Measurements from ENCODE around the gene GPC1. TPM values are rescaled to one million over a fixed set of nuclear protein-coding genes. Genes with fewer than 3 reads are reported as not detected.

Gene GPC1
- total and polyA plus RNA-seq, 2 of the 13 experiments (the other 11 are each of a cell fraction or from before 2014, with no cell fraction given), result 4.0 to 5.5 TPM

- TF ChIP-seq, protein P1, sequence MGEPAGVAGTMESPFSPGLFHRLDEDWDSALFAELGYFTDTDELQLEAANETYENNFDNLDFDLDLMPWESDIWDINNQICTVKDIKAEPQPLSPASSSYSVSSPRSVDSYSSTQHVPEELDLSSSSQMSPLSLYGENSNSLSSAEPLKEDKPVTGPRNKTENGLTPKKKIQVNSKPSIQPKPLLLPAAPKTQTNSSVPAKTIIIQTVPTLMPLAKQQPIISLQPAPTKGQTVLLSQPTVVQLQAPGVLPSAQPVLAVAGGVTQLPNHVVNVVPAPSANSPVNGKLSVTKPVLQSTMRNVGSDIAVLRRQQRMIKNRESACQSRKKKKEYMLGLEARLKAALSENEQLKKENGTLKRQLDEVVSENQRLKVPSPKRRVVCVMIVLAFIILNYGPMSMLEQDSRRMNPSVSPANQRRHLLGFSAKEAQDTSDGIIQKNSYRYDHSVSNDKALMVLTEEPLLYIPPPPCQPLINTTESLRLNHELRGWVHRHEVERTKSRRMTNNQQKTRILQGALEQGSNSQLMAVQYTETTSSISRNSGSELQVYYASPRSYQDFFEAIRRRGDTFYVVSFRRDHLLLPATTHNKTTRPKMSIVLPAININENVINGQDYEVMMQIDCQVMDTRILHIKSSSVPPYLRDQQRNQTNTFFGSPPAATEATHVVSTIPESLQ (CRISPR knock-in tag; conservative IDR thresholded peaks at IDR 0.05), result no peak
- TF ChIP-seq PAWR (CRISPR knock-in tag; IDR thresholded peaks at IDR 0.05; ENCODE audit: borderline replicate concordance) (no peak), ZNF318 (CRISPR knock-in tag; IDR thresholded peaks at IDR 0.05) (no peak), ZNF660 (CRISPR knock-in tag; IDR thresholded peaks at IDR 0.05; ENCODE audit: borderline replicate concordance, low read depth) (no peak), ZNF12 (CRISPR knock-in tag; IDR thresholded peaks at IDR 0.05) (no peak), HNRNPUL1 (IDR thresholded peaks at IDR 0.05; ENCODE audit: low read depth, low read length) (no peak), SSRP1 (CRISPR knock-in tag; IDR thresholded peaks at IDR 0.05) (no peak), NONO (IDR thresholded peaks at IDR 0.05) (no peak), NONO (CRISPR knock-in tag; conservative IDR thresholded peaks at IDR 0.05) (no peak), RBM39 (IDR thresholded peaks at IDR 0.05; ENCODE audit: low read depth, low read length, poor library complexity, severe bottlenecking) (no peak), LRRFIP1 (CRISPR knock-in tag; conservative IDR thresholded peaks at IDR 0.05) (no peak), ZNF337 (CRISPR knock-in tag; IDR thresholded peaks at IDR 0.05; ENCODE audit: borderline replicate concordance, low read depth) (no peak), ZNF816 (CRISPR knock-in tag; IDR thresholded peaks at IDR 0.05; ENCODE audit: borderline replicate concordance) (no peak), ZNF460 (CRISPR knock-in tag; IDR thresholded peaks at IDR 0.05; ENCODE audit: borderline replicate concordance) (no peak)
- TF ChIP-seq, protein P2, sequence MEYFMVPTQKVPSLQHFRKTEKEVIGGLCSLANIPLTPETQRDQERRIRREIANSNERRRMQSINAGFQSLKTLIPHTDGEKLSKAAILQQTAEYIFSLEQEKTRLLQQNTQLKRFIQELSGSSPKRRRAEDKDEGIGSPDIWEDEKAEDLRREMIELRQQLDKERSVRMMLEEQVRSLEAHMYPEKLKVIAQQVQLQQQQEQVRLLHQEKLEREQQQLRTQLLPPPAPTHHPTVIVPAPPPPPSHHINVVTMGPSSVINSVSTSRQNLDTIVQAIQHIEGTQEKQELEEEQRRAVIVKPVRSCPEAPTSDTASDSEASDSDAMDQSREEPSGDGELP (IDR thresholded peaks at IDR 0.05; ENCODE audit: borderline replicate concordance, low read depth), result peak; percentile 53; the same call in 1 of the 2 replicates
Measured at GRCh38 chr2:240513549-240514287, 78.3 kb downstream of the GPC1 start (continued).
